HepG2 (cell line): ENCODE data around the gene RNF182. TPM values are rescaled to one million over a fixed set of nuclear protein-coding genes. Genes with fewer than 3 reads are reported as not detected.

Source experiments
- ATAC-seq: fragments of 200-7000 bp; cut with Tn5 transposase; 3 replicates; pipeline ENCODE4 v1.9.1; 2020; ENCODE audit warnings: mild to moderate bottlenecking, moderate library complexity
- BruUV-seq: library from RNA; stranded (reverse); fragments of 400-500 nt; replicated peaks from 2 replicates; lab custom pipeline; 2021; lab: Mats Ljungman, UMichigan
- CTCF ChIA-PET: fragments of 300-600 bp; formaldehyde crosslinking; extraction: SDS; loops from one replicate; lab custom pipeline; 2021; ENCODE audit warnings: low total read pairs, inconsistent platforms, low intra/inter-chr PET ratio; lab: Yijun Ruan, JAX
- POLR2A ChIA-PET: fragments of 350-600 bp; sonication (Branson Sonifier 250); formaldehyde crosslinking; loops from one replicate; lab custom pipeline; 2020; ENCODE audit warnings: antibody characterized with exemption, inconsistent platforms; lab: Yijun Ruan, JAX
- DNase-seq: peaks from one replicate; pipeline ENCODE4 v3.0.0-alpha.2; 2015; ENCODE audit warnings: low spot score
- FAIRE-seq: peaks from 3 replicates; lab custom pipeline; 2011; peaks lifted over from hg19 to GRCh38; lab: Jason Lieb, UNC
- H2AFZ ChIP-seq: one replicate; pipeline ENCODE4 v1.6.1; 2011; ENCODE audit warnings: low read length, inconsistent platforms
- H3K27ac ChIP-seq: fragments of 300-600 bp; 3 replicates; pipeline ENCODE4 v1.8.0; 2011; ENCODE audit warnings: mixed run types, mild to moderate bottlenecking, mixed read lengths, low read length, inconsistent platforms; ENCODE audit not compliant: insufficient read depth; ENCODE audit errors: extremely low read length
- H3K27me3 ChIP-seq, 2 experiments: fragments of 200-600 bp in 1 of 2; 2 replicates in 1 of 2; 3 replicates in 1 of 2; pipeline versions ENCODE4 v1.6.0 to v1.8.0; 2011; ENCODE audit warnings: low read length in 2 of 2, mild to moderate bottlenecking in 2 of 2, moderate library complexity in 2 of 2, inconsistent platforms in 1 of 2; ENCODE audit not compliant: insufficient read depth in 2 of 2, control insufficient read depth in 1 of 2
- H3K36me3 ChIP-seq, 2 experiments: fragments of 200-600 bp in 1 of 2; replicated peaks in 1 of 2; 2 replicates in 1 of 2; 3 replicates in 1 of 2; pipeline versions ENCODE4 v1.5.1 to v1.8.0; 2011; ENCODE audit warnings: low read length in 2 of 2, inconsistent platforms in 1 of 2; ENCODE audit not compliant: insufficient read depth in 2 of 2, control insufficient read depth in 1 of 2
- H3K4me1 ChIP-seq: 2 replicates; pipeline ENCODE4 v1.5.1; 2012; ENCODE audit warnings: low read length, inconsistent platforms; ENCODE audit not compliant: insufficient read depth
- H3K4me2 ChIP-seq: 2 replicates; pipeline ENCODE4 v1.6.0; 2011; ENCODE audit warnings: low read depth, low read length, inconsistent platforms
- H3K4me3 ChIP-seq, 3 experiments: fragments of 200-600 bp in 1 of 3; sonication (generic), shearing (Covaris generic) in 1 of 3; replicated peaks in 1 of 3; 2 replicates each; pipeline ENCODE4 v1.5.1; 2011 to 2016; ENCODE audit warnings: low read length in 3 of 3, inconsistent platforms in 2 of 3, low read depth in 2 of 3, mild to moderate bottlenecking in 2 of 3, control low read depth in 1 of 3, mixed read lengths in 1 of 3; ENCODE audit not compliant: insufficient read depth in 1 of 3
- H3K79me2 ChIP-seq: one replicate; pipeline ENCODE4 v1.6.1; 2011; ENCODE audit warnings: low read length, inconsistent platforms; ENCODE audit not compliant: insufficient read depth
- H3K9ac ChIP-seq: 2 replicates; pipeline ENCODE4 v1.6.0; 2011; ENCODE audit warnings: mild to moderate bottlenecking, low read depth, low read length, inconsistent platforms; ENCODE audit not compliant: insufficient read depth
- H3K9me3 ChIP-seq: 2 replicates; pipeline ENCODE4 v1.5.1; 2012; ENCODE audit warnings: mild to moderate bottlenecking, low read length
- H4K20me1 ChIP-seq: 2 replicates; pipeline ENCODE4 v1.6.0; 2011; ENCODE audit warnings: inconsistent platforms, mild to moderate bottlenecking, low read length, moderate library complexity; ENCODE audit not compliant: insufficient read depth
- ATF7 ChIP-seq, 2 experiments: fragments of 450-650 bp in 1 of 2; sonication (generic) in 1 of 2; formaldehyde crosslinking in 1 of 2; IDR thresholded peaks; 2 replicates each; pipeline versions ENCODE4 v1.4.0 to v1.6.1; 2016 to 2020; ENCODE audit warnings: antibody characterized with exemption in 1 of 2, mild to moderate bottlenecking in 1 of 2, missing genetic modification reagents in 1 of 2
- FOXK1 ChIP-seq: sonication (generic); formaldehyde crosslinking; IDR thresholded peaks from 2 replicates; pipeline ENCODE4 v1.4.0; 2020; ENCODE audit warnings: low read depth, missing genetic modification reagents, borderline replicate concordance
- GFI1 ChIP-seq: sonication (generic); formaldehyde crosslinking; IDR thresholded peaks from 2 replicates; pipeline ENCODE4 v1.5.0; 2020; ENCODE audit warnings: missing genetic modification reagents, mild to moderate bottlenecking, borderline replicate concordance
- PAWR ChIP-seq: sonication (generic); formaldehyde crosslinking; IDR thresholded peaks from 2 replicates; pipeline ENCODE4 v1.4.0; 2020; ENCODE audit warnings: missing genetic modification reagents, mild to moderate bottlenecking, borderline replicate concordance
- TP53 ChIP-seq: sonication (generic); formaldehyde crosslinking; conservative IDR thresholded peaks from 2 replicates; pipeline ENCODE4 v1.4.0; 2020; ENCODE audit warnings: missing genetic modification reagents
- ZBTB44 ChIP-seq: sonication (generic); formaldehyde crosslinking; IDR thresholded peaks from 2 replicates; pipeline ENCODE4 v1.4.0; 2020; ENCODE audit warnings: missing genetic modification reagents
- ZNF260 ChIP-seq: sonication (generic); formaldehyde crosslinking; IDR thresholded peaks from 2 replicates; pipeline ENCODE4 v1.4.0; 2020; ENCODE audit warnings: missing genetic modification reagents, low read depth, mild to moderate bottlenecking, borderline replicate concordance
- ZNF530 ChIP-seq: sonication (generic); formaldehyde crosslinking; IDR thresholded peaks from 2 replicates; pipeline ENCODE4 v1.5.0; 2020; ENCODE audit warnings: low read depth, mild to moderate bottlenecking, missing genetic modification reagents
- ZNF614 ChIP-seq: IDR thresholded peaks from 2 replicates; pipeline ENCODE4 v1.6.1; 2018; ENCODE audit warnings: missing biosample characterization, missing genetic modification reagents, inconsistent platforms, borderline replicate concordance
- ZNF720 ChIP-seq: sonication (generic); formaldehyde crosslinking; IDR thresholded peaks from 2 replicates; pipeline ENCODE4 v1.4.0; 2020; ENCODE audit warnings: missing genetic modification reagents
- WGBS: methylation state at CpG from one replicate; pipeline ENCODE4 v1.1.6; 2017; ENCODE audit warnings: low lambda C conversion rate; 5-methylcytosine and 5-hydroxymethylcytosine counted together
- in situ Hi-C: cut with HindIII; loops from 2 replicates; pipeline ENCODE4 v1.10.0; 2017; ENCODE audit warnings: low pct_unique_long_range_greater_than_20kb; ENCODE audit not compliant: extremely low pct_ligation_motif_present
- intact Hi-C: fragments of 100-400 bp; cut with micrococcal nuclease; formaldehyde crosslinking; loops from one replicate; pipeline ENCODE4 v1.10.0; 2022; ENCODE audit not compliant: unreplicated experiment
- polyA plus RNA-seq, 8 experiments: library from polyadenylated mRNA; depleted of rRNA in 3 of 8; stranded (reverse) in 7 of 8; unstranded in 1 of 8; fragments of >200 nt; fragmentation: Illumina TruSeq in 4 of 8; extraction: Trizol in 4 of 8; gene quantifications; 2 replicates each; pipeline versions ENCODE4 v1.2.1 to v1.2.3, GENCODE V29; 2011 to 2016; ENCODE audit warnings: low read depth in 4 of 8, missing spikeins in 1 of 8, mixed read lengths in 1 of 8; ENCODE audit not compliant: insufficient read depth in 1 of 8
- total RNA-seq, 5 experiments: library from RNA; depleted of rRNA; stranded (reverse); fragments of >200 nt; fragmentation: Illumina TruSeq; extraction: Trizol; gene quantifications; 2 replicates each; pipeline ENCODE4 v1.2.3, GENCODE V29; 2016; ENCODE audit warnings: low read depth in 1 of 5
- TF ChIP-seq, protein P1 (sequence below): sonication (generic); formaldehyde crosslinking; IDR thresholded peaks from 2 replicates; pipeline ENCODE4 v1.4.0; 2020; ENCODE audit warnings: missing genetic modification reagents
- TF ChIP-seq, protein P2 (sequence below): sonication (generic); formaldehyde crosslinking; IDR thresholded peaks from 2 replicates; pipeline ENCODE4 v1.4.0; 2020; ENCODE audit warnings: missing genetic modification reagents

The RNF182 gene
- total and polyA plus RNA-seq, 2 of the 13 experiments (the other 11 are each of a cell fraction or from before 2014, with no cell fraction given): not detected

DNA sequence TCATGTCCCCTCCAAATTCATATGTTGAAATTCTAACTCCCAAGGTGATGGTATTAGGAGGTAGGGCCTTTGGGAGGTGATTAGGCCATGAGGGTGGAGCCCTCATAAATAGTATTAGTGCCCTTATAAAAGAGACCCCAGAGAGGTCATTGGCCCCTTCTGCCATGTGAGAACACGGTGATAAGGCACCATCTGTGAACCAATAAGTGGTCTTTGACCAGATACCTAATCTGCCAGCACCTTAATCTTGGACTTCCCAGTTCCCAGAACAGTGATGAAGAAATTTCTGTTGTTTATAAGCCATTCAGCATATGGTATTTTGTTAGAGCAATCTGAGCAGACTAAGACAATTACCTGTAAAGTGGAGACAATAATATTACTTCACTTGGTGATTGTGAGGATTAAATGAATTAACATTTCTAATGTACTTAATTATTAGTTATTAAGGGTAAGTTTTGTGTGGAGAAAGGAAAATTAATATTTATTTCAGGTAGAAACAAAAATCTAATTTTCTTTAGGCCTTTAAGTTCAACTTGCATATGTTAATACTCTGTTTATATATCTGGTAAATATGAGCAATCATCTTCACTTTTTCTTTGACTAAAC is 7.1 kb downstream of the RNF182 start:
- Histone ChIP-seq H2AFZ (no peak overlapping the region), H3K4me2 (no peak overlapping the region), H4K20me1 (no peaks in the 10 kb centered on the region), H3K9me3 (no peaks in the 10 kb centered on the region), H3K27me3 (peaks cover 0 to 10% of the 10 kb centered on the region in 2 experiments; a peak in 4 of 5 replicates), H3K36me3 (no peaks in the 10 kb centered on the region), H3K4me3 (no peak overlapping the region), H3K27ac (no peak overlapping the region), H3K4me1 (no peaks in the 10 kb centered on the region), H3K9ac (no peak overlapping the region), H3K79me2 (no peaks in the 10 kb centered on the region)
- BruUV-seq: no TSS peak
- ATAC-seq: no peak
- WGBS: 6% methylated on average over 1 of the region's 1 CpG
- DNase-seq: no peak
- TF ChIP-seq ATF7 (IDR thresholded peaks at IDR 0.05) (no peak), ATF7 (CRISPR knock-in tag; IDR thresholded peaks at IDR 0.05) (no peak), PAWR (CRISPR knock-in tag) (no peak), ZBTB44 (no peak), ZNF614 (no peak), ZNF720 (CRISPR knock-in tag) (no peak), TP53 (CRISPR knock-in tag) (no peak), ZNF260 (no peak), ZNF530 (CRISPR knock-in tag) (no peak), GFI1 (CRISPR knock-in tag) (no peak), FOXK1 (CRISPR knock-in tag) (no peak)
- TF ChIP-seq, protein P1, sequence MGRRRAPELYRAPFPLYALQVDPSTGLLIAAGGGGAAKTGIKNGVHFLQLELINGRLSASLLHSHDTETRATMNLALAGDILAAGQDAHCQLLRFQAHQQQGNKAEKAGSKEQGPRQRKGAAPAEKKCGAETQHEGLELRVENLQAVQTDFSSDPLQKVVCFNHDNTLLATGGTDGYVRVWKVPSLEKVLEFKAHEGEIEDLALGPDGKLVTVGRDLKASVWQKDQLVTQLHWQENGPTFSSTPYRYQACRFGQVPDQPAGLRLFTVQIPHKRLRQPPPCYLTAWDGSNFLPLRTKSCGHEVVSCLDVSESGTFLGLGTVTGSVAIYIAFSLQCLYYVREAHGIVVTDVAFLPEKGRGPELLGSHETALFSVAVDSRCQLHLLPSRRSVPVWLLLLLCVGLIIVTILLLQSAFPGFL (CRISPR knock-in tag): no peak
- TF ChIP-seq, protein P2, sequence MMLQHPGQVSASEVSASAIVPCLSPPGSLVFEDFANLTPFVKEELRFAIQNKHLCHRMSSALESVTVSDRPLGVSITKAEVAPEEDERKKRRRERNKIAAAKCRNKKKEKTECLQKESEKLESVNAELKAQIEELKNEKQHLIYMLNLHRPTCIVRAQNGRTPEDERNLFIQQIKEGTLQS (CRISPR knock-in tag): no peak
- intact Hi-C loops (no loop called here), in situ Hi-C loops (no loop called here)
- POLR2A ChIA-PET: no interaction called here
- CTCF ChIA-PET: no interaction called here
- no peak for FAIRE-seq
